Fibroblast of lung (primary cell): Measurements from ENCODE around the gene NASP. TPM values are rescaled to one million over a fixed set of nuclear protein-coding genes. Genes with fewer than 3 reads are reported as not detected.

ENCODE experiments used
- DNase-seq, 2 donors: peaks; one replicate each; pipeline versions ENCODE4 v3.0.0 to v3.0.0-alpha.2; 2010; ENCODE audit warnings: low read depth in 2 of 2
- H2AFZ ChIP-seq: 2 replicates; pipeline ENCODE4 v1.5.1; 2012; ENCODE audit warnings: low read length, control low read depth, inconsistent platforms
- H3K27ac ChIP-seq: 2 replicates; pipeline ENCODE4 v1.5.1; 2011; ENCODE audit warnings: low read length, control low read depth; ENCODE audit not compliant: insufficient read depth
- H3K27me3 ChIP-seq: 2 replicates; pipeline ENCODE4 v1.5.1; 2011; ENCODE audit warnings: mild to moderate bottlenecking, low read length; ENCODE audit not compliant: control insufficient read depth, insufficient read depth
- H3K36me3 ChIP-seq: 2 replicates; pipeline ENCODE4 v1.5.1; 2011; ENCODE audit warnings: low read length; ENCODE audit not compliant: control insufficient read depth, insufficient read depth
- H3K4me1 ChIP-seq: 2 replicates; pipeline ENCODE4 v1.5.1; 2011; ENCODE audit warnings: low read length; ENCODE audit not compliant: control insufficient read depth, insufficient read depth; ENCODE audit errors: extremely low read depth
- H3K4me2 ChIP-seq: 2 replicates; pipeline ENCODE4 v1.5.1; 2011; ENCODE audit warnings: low read length, control low read depth; ENCODE audit not compliant: insufficient read depth; ENCODE audit errors: extremely low read depth
- H3K4me3 ChIP-seq, 4 experiments: fragments of 200-600 bp in 1 of 4; sonication (generic) in 1 of 4; replicated peaks in 1 of 4; 2 replicates each; pipeline ENCODE4 v1.5.1; 2011 to 2016; ENCODE audit warnings: low read length in 4 of 4, low read depth in 3 of 4, mild to moderate bottlenecking in 3 of 4, control low read depth in 2 of 4, inconsistent platforms in 1 of 4, mixed read lengths in 1 of 4; ENCODE audit not compliant: insufficient read depth in 1 of 4; ENCODE audit errors: control extremely low read depth in 1 of 4
- H3K79me2 ChIP-seq: 2 replicates; pipeline ENCODE4 v1.5.1; 2012; ENCODE audit warnings: mild to moderate bottlenecking, low read length, inconsistent platforms; ENCODE audit not compliant: control insufficient read depth, insufficient read depth
- H3K9ac ChIP-seq: 2 replicates; pipeline ENCODE4 v1.5.1; 2011; ENCODE audit warnings: mild to moderate bottlenecking, low read length, control low read depth; ENCODE audit not compliant: insufficient read depth
- H3K9me3 ChIP-seq: 2 replicates; pipeline ENCODE4 v1.5.1; 2012; ENCODE audit warnings: low read depth, low read length; ENCODE audit not compliant: control insufficient read depth, insufficient read depth
- H4K20me1 ChIP-seq: 2 replicates; pipeline ENCODE4 v1.5.1; 2011; ENCODE audit warnings: low read length; ENCODE audit not compliant: control insufficient read depth, insufficient read depth; ENCODE audit errors: extremely low read depth
- EZH2 ChIP-seq: IDR thresholded peaks from 2 replicates; pipeline ENCODE4 v1.5.1; 2012; ENCODE audit warnings: low read length, control low read depth, mild to moderate bottlenecking; ENCODE audit errors: missing control alignments
- polyA plus RNA-seq, 2 donors: library from polyadenylated mRNA; depleted of rRNA in 1 of 2; stranded (reverse) in 1 of 2; unstranded in 1 of 2; fragments of >200 nt; gene quantifications; 2 replicates each; pipeline ENCODE4 v1.2.1, GENCODE V29; 2011 to 2012; ENCODE audit warnings: missing spikeins in 1 of 2
- total RNA-seq: library from RNA; depleted of rRNA; stranded (reverse); fragments of >200 nt; gene quantifications from 2 replicates; pipeline ENCODE4 v1.2.1, GENCODE V29; 2014
- TF ChIP-seq, protein P1 (sequence below), 2 donors: IDR thresholded peaks in 1 of 2; conservative IDR thresholded peaks in 1 of 2; 1 replicate in 1 of 2; 2 replicates in 1 of 2; pipeline ENCODE4 v1.5.1; 2011 to 2012; ENCODE audit warnings: low read length in 2 of 2, control low read depth in 1 of 2, inconsistent platforms in 1 of 2, low read depth in 1 of 2, mild to moderate bottlenecking in 1 of 2

Gene NASP
- total and polyA plus RNA-seq, 2 donors (not counting 1 experiment from before 2014, with no cell fraction given): 30.9 to 54.1 TPM

GRCh38 chr1:45621895-45622523 lies 38.2 kb downstream of the NASP start:
- peaks cover 9% of the 10 kb centered on the region for H3K36me3 ChIP-seq
- H3K27me3 ChIP-seq: no peaks in the 10 kb centered on the region
- H2AFZ ChIP-seq: no peak overlapping the region
- no peak for DNase-seq
- H3K4me1 ChIP-seq: peaks cover 2% of the 10 kb centered on the region
- no peak overlapping the region for H3K27ac ChIP-seq
- H3K4me3 ChIP-seq: no peak overlapping the region
- H3K9ac ChIP-seq: no peak overlapping the region
- no peaks in the 10 kb centered on the region for H3K79me2 ChIP-seq
- TF ChIP-seq EZH2: no peak
- TF ChIP-seq, protein P1, sequence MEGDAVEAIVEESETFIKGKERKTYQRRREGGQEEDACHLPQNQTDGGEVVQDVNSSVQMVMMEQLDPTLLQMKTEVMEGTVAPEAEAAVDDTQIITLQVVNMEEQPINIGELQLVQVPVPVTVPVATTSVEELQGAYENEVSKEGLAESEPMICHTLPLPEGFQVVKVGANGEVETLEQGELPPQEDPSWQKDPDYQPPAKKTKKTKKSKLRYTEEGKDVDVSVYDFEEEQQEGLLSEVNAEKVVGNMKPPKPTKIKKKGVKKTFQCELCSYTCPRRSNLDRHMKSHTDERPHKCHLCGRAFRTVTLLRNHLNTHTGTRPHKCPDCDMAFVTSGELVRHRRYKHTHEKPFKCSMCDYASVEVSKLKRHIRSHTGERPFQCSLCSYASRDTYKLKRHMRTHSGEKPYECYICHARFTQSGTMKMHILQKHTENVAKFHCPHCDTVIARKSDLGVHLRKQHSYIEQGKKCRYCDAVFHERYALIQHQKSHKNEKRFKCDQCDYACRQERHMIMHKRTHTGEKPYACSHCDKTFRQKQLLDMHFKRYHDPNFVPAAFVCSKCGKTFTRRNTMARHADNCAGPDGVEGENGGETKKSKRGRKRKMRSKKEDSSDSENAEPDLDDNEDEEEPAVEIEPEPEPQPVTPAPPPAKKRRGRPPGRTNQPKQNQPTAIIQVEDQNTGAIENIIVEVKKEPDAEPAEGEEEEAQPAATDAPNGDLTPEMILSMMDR (conservative IDR thresholded peaks at IDR 0.05 in 1 of 2, IDR thresholded peaks at IDR 0.05 in 1 of 2; ENCODE audit: low read depth in 1 of 2, low read length in 2 of 2): no peak
- no peaks in the 10 kb centered on the region for H3K9me3 ChIP-seq
- H4K20me1 ChIP-seq: no peaks in the 10 kb centered on the region
- H3K4me2 ChIP-seq: no peak overlapping the region

GRCh38 chr1:45622524-45623394 lies 38.9 kb downstream of the NASP start:
- Histone ChIP-seq H3K9me3 (no peaks in the 10 kb centered on the region), H4K20me1 (no peaks in the 10 kb centered on the region), H2AFZ (no peak overlapping the region), H3K4me1 (peaks cover 2% of the 10 kb centered on the region), H3K4me3 (no peak overlapping the region), H3K79me2 (no peaks in the 10 kb centered on the region), H3K36me3 (peaks cover 7% of the 10 kb centered on the region), H3K27ac (no peak overlapping the region), H3K4me2 (no peak overlapping the region), H3K27me3 (no peaks in the 10 kb centered on the region), H3K9ac (no peak overlapping the region)
- DNase-seq: no peak
- TF ChIP-seq, protein P1 (conservative IDR thresholded peaks at IDR 0.05 in 1 of 2, IDR thresholded peaks at IDR 0.05 in 1 of 2; ENCODE audit: low read depth in 1 of 2, low read length in 2 of 2): no peak
- no peak for TF ChIP-seq EZH2

DNA sequence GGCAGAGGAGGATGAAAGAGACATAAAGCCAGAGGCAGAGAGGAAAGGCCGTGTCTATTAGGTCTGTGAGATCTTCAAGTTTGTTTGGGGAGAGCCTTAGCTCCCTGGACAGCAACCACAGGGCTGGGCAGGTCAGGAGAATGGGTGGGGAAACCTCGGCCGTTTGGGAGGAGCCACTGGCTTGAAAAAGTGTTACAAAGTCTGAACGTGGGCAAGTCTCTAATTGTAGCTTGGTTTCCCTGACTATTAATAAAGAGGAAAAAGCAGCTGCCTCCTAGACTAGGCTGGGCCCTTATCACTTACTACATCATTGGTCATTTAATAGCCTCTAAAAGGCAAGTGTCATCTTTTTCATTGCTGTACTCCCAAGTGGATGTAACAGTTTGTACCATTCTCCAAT lies 40.1 kb downstream of the NASP start, which contains the start of gene CCDC17:
TSS of gene CCDC17 (minus strand) at position 83 of the 400 bp plus-strand sequence. CDS start 145 bp downstream, outside the sequence.
- H2AFZ ChIP-seq: no peak within 1 kb of the TSS
- H3K79me2 ChIP-seq: no peaks in the 10 kb centered on the region
- peaks cover 2% of the 10 kb centered on the region for H3K4me1 ChIP-seq
- no peak within 1 kb of the TSS for H3K4me2 ChIP-seq
- no peak within 1 kb of the TSS for H3K9ac ChIP-seq
- no peak within 1 kb of the TSS for H3K4me3 ChIP-seq
- H4K20me1 ChIP-seq: no peaks in the 10 kb centered on the region
- H3K27ac ChIP-seq: no peak within 1 kb of the TSS
- H3K36me3 ChIP-seq: peaks cover 7% of the 10 kb centered on the region
- no peaks in the 10 kb centered on the region for H3K9me3 ChIP-seq
- DNase-seq: peak in 1 of 2 donors; percentile 22
- no peak for TF ChIP-seq EZH2
- TF ChIP-seq, protein P1 (conservative IDR thresholded peaks at IDR 0.05 in 1 of 2, IDR thresholded peaks at IDR 0.05 in 1 of 2; ENCODE audit: low read depth in 1 of 2, low read length in 2 of 2): no peak
- H3K27me3 ChIP-seq: no peaks in the 10 kb centered on the region
